ENCODE results near the gene COL4A1.

GRCh38 chr13:110341445-110342244 lies 34.7 kb upstream of the COL4A1 start:
- TF ChIP-seq CTCF (IDR thresholded peaks at IDR 0.05) (no peak), POLR2AphosphoS5 (IDR thresholded peaks at IDR 0.05) (peak; percentile 60 to 72), POLR2A (IDR thresholded peaks at IDR 0.05) (no peak)

All from upper lobe of left lung (tissue), 4 donors.